Fibroblast of skin of right quadriceps (primary cell): Measurements from ENCODE around the gene MPRIP.

ENCODE experiments used
- DNase-seq: peaks from one replicate; pipeline ENCODE4 v3.0.0-alpha.2; 2013

Gene MPRIP

GRCh38 chr17:17052462-17053221 lies 10.4 kb downstream of the MPRIP start:
- DNase-seq, result no peak

GRCh38 chr17:17053446-17054379 lies 11.5 kb downstream of the MPRIP start:
- DNase-seq, result no peak

- no peak for DNase-seq
Observed at GRCh38 chr17:17054636-17055035, 12.4 kb downstream of the MPRIP start.

- no peak for DNase-seq
Observed at GRCh38 chr17:17055286-17056155, 13.3 kb downstream of the MPRIP start.

GRCh38 chr17:17056156-17056539 lies 13.9 kb downstream of the MPRIP start:
- DNase-seq, result no peak

GRCh38 chr17:17057057-17057551 lies 14.8 kb downstream of the MPRIP start:
- DNase-seq, result no peak

GRCh38 chr17:17058304-17058703 lies 16.0 kb downstream of the MPRIP start:
- DNase-seq, result no peak

- no peak for DNase-seq
Observed at GRCh38 chr17:17059301-17059890, 17.1 kb downstream of the MPRIP start.

- DNase-seq, result no peak
Observed at GRCh38 chr17:17060001-17060922, 18.0 kb downstream of the MPRIP start.

- DNase-seq, result no peak
Observed at GRCh38 chr17:17060930-17061329, 18.7 kb downstream of the MPRIP start.

- DNase-seq, result no peak
Observed at GRCh38 chr17:17061516-17061915, 19.3 kb downstream of the MPRIP start.

- peak; percentile 35 for DNase-seq
Observed at GRCh38 chr17:17062356-17062755, 20.1 kb downstream of the MPRIP start.

GRCh38 chr17:17062866-17063265 lies 20.6 kb downstream of the MPRIP start:
- DNase-seq, result no peak

GRCh38 chr17:17063546-17064122 lies 21.4 kb downstream of the MPRIP start:
- DNase-seq, result no peak

- DNase-seq, result no peak
Observed at GRCh38 chr17:17064322-17064721, 22.1 kb downstream of the MPRIP start.

- DNase-seq, result no peak
Observed at GRCh38 chr17:17066021-17066420, 23.8 kb downstream of the MPRIP start.

GRCh38 chr17:17067257-17067656 lies 25.0 kb downstream of the MPRIP start:
- peak; percentile 87 for DNase-seq

GRCh38 chr17:17069849-17070248 lies 27.6 kb downstream of the MPRIP start:
- DNase-seq, result no peak

GRCh38 chr17:17070931-17071330 lies 28.7 kb downstream of the MPRIP start:
- DNase-seq, result no peak

- no peak for DNase-seq
Observed at GRCh38 chr17:17071531-17072360, 29.5 kb downstream of the MPRIP start.
